ENCODE results near the gene BEND2.

- TF ChIP-seq CTCF (IDR thresholded peaks at IDR 0.05; ENCODE audit: low read depth, low read length, poor library complexity, severe bottlenecking) = no peak
- TF ChIP-seq EZH2phosphoT487 (IDR thresholded peaks at IDR 0.05; ENCODE audit: borderline replicate concordance, low read length) = no peak
Observed at GRCh38 chrX:18220786-18221185, at the start of gene BEND2.

Data from DOHH2 (cell line).